Spleen (tissue), 11 donors: Measurements from ENCODE around the gene DET1. TPM values are rescaled to one million over a fixed set of nuclear protein-coding genes. Genes with fewer than 3 reads are reported as not detected.

ENCODE experiments used
- DNase-seq: peaks from one replicate; pipeline ENCODE4 v3.0.0-alpha.2; 2020
- H3K27ac ChIP-seq, 8 donors: fragments of 200-600 bp; sonication (generic) in 7 of 8; 1 replicate in 4 of 8; 2 replicates in 4 of 8; pipeline versions ENCODE4 v1.5.0 to v1.8.0; 2016 to 2021; ENCODE audit warnings: inconsistent platforms in 4 of 8, mild to moderate bottlenecking in 4 of 8, moderate library complexity in 1 of 8
- H3K27me3 ChIP-seq, 7 donors: fragments of 200-600 bp; sonication (generic) in 6 of 7; replicated peaks in 1 of 7; 1 replicate in 4 of 7; 2 replicates in 3 of 7; pipeline versions ENCODE4 v1.5.0 to v1.8.0; 2016 to 2021; ENCODE audit warnings: inconsistent platforms in 3 of 7, mild to moderate bottlenecking in 1 of 7
- H3K36me3 ChIP-seq, 6 donors: fragments of 200-600 bp; sonication (generic) in 5 of 6; 1 replicate in 4 of 6; 2 replicates in 2 of 6; pipeline versions ENCODE4 v1.5.0 to v1.8.0; 2016 to 2021; ENCODE audit warnings: inconsistent platforms in 2 of 6
- H3K4me1 ChIP-seq, 6 donors: fragments of 200-600 bp; sonication (generic) in 5 of 6; 1 replicate in 3 of 6; 2 replicates in 3 of 6; pipeline versions ENCODE4 v1.5.0 to v1.8.0; 2016 to 2021; ENCODE audit warnings: inconsistent platforms in 3 of 6
- H3K4me3 ChIP-seq, 8 donors: fragments of 200-600 bp; sonication (generic) in 7 of 8; 1 replicate in 4 of 8; 2 replicates in 4 of 8; pipeline versions ENCODE4 v1.5.0 to v1.8.0; 2016 to 2021; ENCODE audit warnings: inconsistent platforms in 4 of 8, mild to moderate bottlenecking in 4 of 8, moderate library complexity in 2 of 8
- H3K9me3 ChIP-seq, 8 donors: fragments of 200-600 bp; sonication (generic) in 7 of 8; 1 replicate in 4 of 8; 2 replicates in 4 of 8; pipeline versions ENCODE4 v1.5.0 to v1.8.0; 2016 to 2021; ENCODE audit warnings: inconsistent platforms in 4 of 8
- CTCF ChIP-seq, 11 experiments: fragments of 200-600 bp in 7 of 11; fragments of 450-650 bp in 4 of 11; sonication (generic) in 4 of 11; IDR thresholded peaks in 8 of 11; conservative IDR thresholded peaks in 3 of 11; 1 replicate in 7 of 11; 2 replicates in 4 of 11; pipeline versions ENCODE4 v1.4.0 to v1.8.0; 2016 to 2021; ENCODE audit warnings: antibody characterized with exemption in 11 of 11, inconsistent platforms in 4 of 11, mild to moderate bottlenecking in 1 of 11
- POLR2A ChIP-seq, 3 donors: fragments of 450-650 bp; IDR thresholded peaks; one replicate each; pipeline ENCODE4 v1.5.1; 2017; ENCODE audit warnings: antibody characterized with exemption in 3 of 3, mild to moderate bottlenecking in 1 of 3
- POLR2AphosphoS5 ChIP-seq, 3 donors: sonication (generic); formaldehyde crosslinking; IDR thresholded peaks; one replicate each; pipeline ENCODE4 v1.5.1; 2017; ENCODE audit warnings: antibody characterized with exemption in 3 of 3
- WGBS, 5 donors: extraction: QIAGEN DNeasy Blood & Tissue Kit in 3 of 5; methylation state at CpG; one replicate each; pipeline versions ENCODE4 v1.1.5 to v1.1.7; 2013 to 2018; 5-methylcytosine and 5-hydroxymethylcytosine counted together
- intact Hi-C: fragments of 100-400 bp; cut with DNase I; formaldehyde crosslinking; loops from one replicate; pipeline ENCODE4 v1.15.0; 2023; ENCODE audit warnings: low total_unique reads
- polyA plus RNA-seq, 3 donors: library from polyadenylated mRNA; stranded (reverse); fragments of 200-250 nt; gene quantifications; one replicate each; pipeline ENCODE4 v1.2.1, GENCODE V29; 2013
- total RNA-seq, 7 donors: library from RNA; depleted of rRNA in 3 of 7; stranded (reverse); fragments of >200 nt in 3 of 7; fragmentation: NEBNext Ultra II Directional in 4 of 7; extraction: Animal tissue kit (Norgen Biotek cat#: 25700) in 4 of 7; gene quantifications; one replicate each; pipeline versions ENCODE4 v1.1.0 to v1.2.1, GENCODE V29; 2016 to 2021
- donor health status: healthy with polysubstance abuse.
- donor health status: DM: no; HTN: no; CAD: no; lungs with moderate emphysema.
- donor health status: DM: no; HTN: no; CAD: no.
- donor health status: Bipolar disorder and iron deficiency.
- donor health status: healthy.
- donor health status: DM: no; HTN: no; CAD: no.
- donor health status: DM: yes; HTN: yes; CAD: no.

The DET1 gene
- total and polyA plus RNA-seq, 10 donors: 1.3 to 11.5 (median 8.3) TPM

- Histone ChIP-seq H3K27me3 (no peaks in the 10 kb centered on the region), H3K4me1 (no peaks in the 10 kb centered on the region), H3K36me3 (peaks cover 0 to 51% (median 13%) of the 10 kb centered on the region in 6 donors), H3K4me3 (no peak overlapping the region), H3K9me3 (no peaks in the 10 kb centered on the region), H3K27ac (no peak overlapping the region)
- 91 to 96% (median 93%) methylated on average over 3 of the region's 3 CpGs for WGBS, 5 donors
- TF ChIP-seq POLR2AphosphoS5 (IDR thresholded peaks at IDR 0.05) (no peak), POLR2A (IDR thresholded peaks at IDR 0.05) (no peak), CTCF (IDR thresholded peaks at IDR 0.05 in 8 of 11, conservative IDR thresholded peaks at IDR 0.05 in 3 of 11) (no peak)
- no peak for DNase-seq
- intact Hi-C loops: no loop called here
Observed at GRCh38 chr15:88518903-88519302, 27.6 kb downstream of the DET1 start.

- intact Hi-C loops: no loop called here
- Histone ChIP-seq H3K27ac (no peak overlapping the region), H3K9me3 (no peaks in the 10 kb centered on the region), H3K27me3 (no peaks in the 10 kb centered on the region), H3K4me3 (no peak overlapping the region), H3K4me1 (no peaks in the 10 kb centered on the region), H3K36me3 (peaks cover 0 to 83% (median 52%) of the 10 kb centered on the region in 6 donors)
- no peak for TF ChIP-seq POLR2AphosphoS5 (IDR thresholded peaks at IDR 0.05)
- TF ChIP-seq POLR2A (IDR thresholded peaks at IDR 0.05): no peak
- no peak for TF ChIP-seq CTCF (IDR thresholded peaks at IDR 0.05 in 8 of 11, conservative IDR thresholded peaks at IDR 0.05 in 3 of 11)
- no peak for DNase-seq
- WGBS, 5 donors: 79 to 93% (median 89%) methylated on average over 5 of the region's 5 CpGs
Observed at GRCh38 chr15:88513195-88513594, 33.3 kb downstream of the DET1 start.

GRCh38 chr15:88512601-88513000 is 33.9 kb downstream of the DET1 start:
- H3K36me3 ChIP-seq: peaks cover 0 to 89% (median 55%) of the 10 kb centered on the region in 6 donors
- H3K9me3 ChIP-seq: no peaks in the 10 kb centered on the region
- intact Hi-C loops: no loop called here
- H3K4me1 ChIP-seq: no peaks in the 10 kb centered on the region
- DNase-seq: no peak
- H3K27me3 ChIP-seq: no peaks in the 10 kb centered on the region
- TF ChIP-seq CTCF (IDR thresholded peaks at IDR 0.05 in 8 of 11, conservative IDR thresholded peaks at IDR 0.05 in 3 of 11) (no peak), POLR2A (IDR thresholded peaks at IDR 0.05) (no peak), POLR2AphosphoS5 (IDR thresholded peaks at IDR 0.05) (no peak)
- no peak overlapping the region for H3K27ac ChIP-seq
- 89 to 98% (median 95%) methylated on average over 5 of the region's 5 CpGs for WGBS, 5 donors
- no peak overlapping the region for H3K4me3 ChIP-seq

- no peak overlapping the region for H3K27ac ChIP-seq
- intact Hi-C loops: no loop called here
- no peaks in the 10 kb centered on the region for H3K27me3 ChIP-seq
- no peak overlapping the region for H3K4me3 ChIP-seq
- no peak for DNase-seq
- no peak for TF ChIP-seq POLR2AphosphoS5 (IDR thresholded peaks at IDR 0.05)
- TF ChIP-seq POLR2A (IDR thresholded peaks at IDR 0.05): no peak
- TF ChIP-seq CTCF (IDR thresholded peaks at IDR 0.05 in 8 of 11, conservative IDR thresholded peaks at IDR 0.05 in 3 of 11): no peak
- 83 to 90% (median 84%) methylated on average over 3 of the region's 3 CpGs for WGBS, 5 donors
- H3K36me3 ChIP-seq: peaks cover 0 to 94% (median 60%) of the 10 kb centered on the region in 6 donors
- H3K4me1 ChIP-seq: no peaks in the 10 kb centered on the region
- no peaks in the 10 kb centered on the region for H3K9me3 ChIP-seq
Observed at GRCh38 chr15:88512078-88512477, 34.4 kb downstream of the DET1 start.
